ENCODE measurements around the gene C17orf58. TPM values are rescaled to one million over a fixed set of nuclear protein-coding genes. Genes with fewer than 3 reads are reported as not detected.
A peak's percentile ranks its signal among the peaks of the same experiment; 100 is the strongest.
"Not testable (repeated sequence)": the region's sequence is repeated elsewhere in the genome, so short reads cannot be mapped to it uniquely, and the experiment has no call there.

Gene C17orf58
- 8.3 TPM for total RNA-seq
- long read RNA-seq, partial matches to known transcripts, result 3 of 16 reads
- long read RNA-seq, other reads (novel, unspliced or antisense), result 3 of 16 reads

GRCh38 chr17:67996301-67997171 is at the start of gene C17orf58:
Gene C17orf58 (minus strand): TSS chr17:67996469. CDS start chr17:67996198, 271 bp downstream.
- intact Hi-C loops (cut with DNase I); DNase-seq (ENCODE audit: missing footprints); ATAC-seq: not testable (repeated sequence)

GRCh38 chr17:68036304-68037147 is 40.3 kb upstream of the C17orf58 start:
- ATAC-seq (no peak), DNase-seq (ENCODE audit: missing footprints) (no peak)
- intact Hi-C loops (cut with DNase I), result loop anchor here (5.0 kb wide), 1 partner anchor 66 kb away; no protein-coding TSS in a partner anchor

GRCh38 chr17:68035523-68036303 is 39.4 kb upstream of the C17orf58 start, which contains the start of gene KPNA2:
Gene KPNA2 (plus strand): TSS chr17:68035735. CDS start chr17:68037133, 1,398 bp downstream.
- DNase-seq (ENCODE audit: missing footprints) (peak; percentile 95), ATAC-seq (peak; percentile 97)
- intact Hi-C loops (cut with DNase I), result loop anchor here (5.0 kb wide), 1 partner anchor 67 kb away; no protein-coding TSS in a partner anchor

- peak; percentile 96 for ATAC-seq
- intact Hi-C loops (cut with DNase I), result loop anchor here (5.0 kb wide), 1 partner anchor 67 kb away; no protein-coding TSS in a partner anchor
- DNase-seq (ENCODE audit: missing footprints), result peak; percentile 98
These were observed 38.9 kb upstream of the C17orf58 start for GRCh38 chr17:68035131-68035522.

- intact Hi-C loops (cut with DNase I), result no loop called here
- ATAC-seq (no peak), DNase-seq (ENCODE audit: missing footprints) (no peak)
These were observed 38.1 kb upstream of the C17orf58 start for GRCh38 chr17:68034452-68034776.

- DNase-seq (ENCODE audit: missing footprints) (no peak), ATAC-seq (no peak)
- intact Hi-C loops (cut with DNase I), result no loop called here
These were observed 37.6 kb upstream of the C17orf58 start for GRCh38 chr17:68033636-68034451.

- ATAC-seq (no peak), DNase-seq (ENCODE audit: missing footprints) (no peak)
- intact Hi-C loops (cut with DNase I), result no loop called here
These were observed 33.4 kb upstream of the C17orf58 start for GRCh38 chr17:68029512-68030215.

GRCh38 chr17:68022547-68022946 is 26.3 kb upstream of the C17orf58 start:
- ATAC-seq; DNase-seq (ENCODE audit: missing footprints); intact Hi-C loops (cut with DNase I): not testable (repeated sequence)

- intact Hi-C loops (cut with DNase I), result no loop called here
- no peak for ATAC-seq
- no peak for DNase-seq (ENCODE audit: missing footprints)
These were observed 25.7 kb upstream of the C17orf58 start for GRCh38 chr17:68021963-68022362.

GRCh38 chr17:68020791-68021190 is 24.5 kb upstream of the C17orf58 start:
- DNase-seq (ENCODE audit: missing footprints); ATAC-seq: not testable (repeated sequence)
- intact Hi-C loops (cut with DNase I), result loop anchor here (1.0 kb wide), 1 partner anchor 27 kb away; no protein-coding TSS in a partner anchor

- intact Hi-C loops (cut with DNase I), result loop anchor here (1.0 kb wide), 1 partner anchor 27 kb away; no protein-coding TSS in a partner anchor
- ATAC-seq, result no peak
- DNase-seq (ENCODE audit: missing footprints), result no peak
These were observed 24.1 kb upstream of the C17orf58 start for GRCh38 chr17:68020409-68020756.

- DNase-seq (ENCODE audit: missing footprints) (peak; percentile 95), ATAC-seq (peak; percentile 98)
- intact Hi-C loops (cut with DNase I), result loop anchor here (1.0 kb wide), 1 partner anchor 27 kb away; no protein-coding TSS in a partner anchor
These were observed 23.6 kb upstream of the C17orf58 start for GRCh38 chr17:68019675-68020408.

GRCh38 chr17:68019336-68019674 is 23.0 kb upstream of the C17orf58 start:
- intact Hi-C loops (cut with DNase I), result no loop called here
- ATAC-seq, result no peak
- DNase-seq (ENCODE audit: missing footprints), result no peak

GRCh38 chr17:68018493-68018892 is 22.2 kb upstream of the C17orf58 start:
- ATAC-seq; DNase-seq (ENCODE audit: missing footprints); intact Hi-C loops (cut with DNase I): not testable (repeated sequence)

- DNase-seq (ENCODE audit: missing footprints), result no peak
- no peak for ATAC-seq
- intact Hi-C loops (cut with DNase I), result no loop called here
These were observed 20.6 kb upstream of the C17orf58 start for GRCh38 chr17:68016838-68017237.

GRCh38 chr17:68015081-68015723 is 18.9 kb upstream of the C17orf58 start:
- ATAC-seq (no peak), DNase-seq (ENCODE audit: missing footprints) (peak; percentile 53)
- intact Hi-C loops (cut with DNase I), result no loop called here
